MM.1S (cell line): ENCODE results near the gene FLII.

Experiments
- DNase-seq: peaks from one replicate; pipeline ENCODE4 v3.0.0-alpha.2; 2015
- H2AFZ ChIP-seq: fragments of 300-600 bp; sonication (generic); 2 replicates; pipeline ENCODE4 v1.6.0; 2016; ENCODE audit warnings: antibody characterized with exemption, low read length
- H3F3A ChIP-seq: fragments of 300-600 bp; sonication (generic); 2 replicates; pipeline ENCODE4 v1.6.1; 2016; ENCODE audit warnings: mild to moderate bottlenecking, antibody characterized with exemption, low read length, moderate library complexity, mixed read lengths; ENCODE audit not compliant: insufficient read depth
- H3K27ac ChIP-seq: fragments of 300-600 bp; sonication (generic); 2 replicates; pipeline ENCODE4 v1.5.1; 2016; ENCODE audit warnings: mild to moderate bottlenecking, low read length
- H3K27me3 ChIP-seq: fragments of 300-600 bp; sonication (generic); replicated peaks from 2 replicates; pipeline ENCODE4 v1.6.0; 2016; ENCODE audit warnings: low read length; ENCODE audit not compliant: insufficient read depth
- H3K36me3 ChIP-seq: fragments of 300-600 bp; sonication (generic); replicated peaks from 2 replicates; pipeline ENCODE4 v1.6.1; 2016; ENCODE audit warnings: mild to moderate bottlenecking, low read length, mixed read lengths; ENCODE audit not compliant: insufficient read depth
- H3K4me1 ChIP-seq: fragments of 300-600 bp; sonication (generic); 2 replicates; pipeline ENCODE4 v1.6.1; 2016; ENCODE audit warnings: low read length, mixed read lengths
- H3K4me2 ChIP-seq: fragments of 300-600 bp; sonication (generic); 2 replicates; pipeline ENCODE4 v1.6.0; 2016; ENCODE audit warnings: low read depth, low read length
- H3K4me3 ChIP-seq: fragments of 300-600 bp; sonication (generic); 2 replicates; pipeline ENCODE4 v1.5.1; 2016; ENCODE audit warnings: low read length, mixed read lengths
- H3K79me2 ChIP-seq: fragments of 300-600 bp; sonication (generic); 2 replicates; pipeline ENCODE4 v1.6.1; 2016; ENCODE audit warnings: mixed run types, low read length, mixed read lengths
- H3K9ac ChIP-seq: fragments of 300-600 bp; sonication (generic); 2 replicates; pipeline ENCODE4 v1.6.1; 2016; ENCODE audit warnings: low read length, mixed read lengths
- H3K9me2 ChIP-seq: fragments of 300-600 bp; sonication (generic); replicated peaks from 2 replicates; pipeline ENCODE4 v1.6.1; 2016; ENCODE audit warnings: mild to moderate bottlenecking, low read length, mixed read lengths; ENCODE audit not compliant: insufficient read depth
- H3K9me3 ChIP-seq: fragments of 300-600 bp; sonication (generic); replicated peaks from 2 replicates; pipeline ENCODE4 v1.6.1; 2016; ENCODE audit warnings: mild to moderate bottlenecking, low read length, mixed read lengths; ENCODE audit not compliant: insufficient read depth
- H4K20me1 ChIP-seq: fragments of 300-600 bp; sonication (generic); 2 replicates; pipeline ENCODE4 v1.6.1; 2016; ENCODE audit warnings: mild to moderate bottlenecking, low read length, moderate library complexity, mixed read lengths; ENCODE audit not compliant: insufficient read depth
- EZH2 ChIP-seq: fragments of 300-600 bp; sonication (generic); optimal IDR thresholded peaks from 2 replicates; pipeline ENCODE3; 2017; ENCODE audit warnings: low read depth, mild to moderate bottlenecking, antibody characterized with exemption, low read length, mixed read lengths
- EZH2phosphoT487 ChIP-seq: fragments of 300-600 bp; sonication (generic); IDR thresholded peaks from 2 replicates; pipeline ENCODE4 v1.6.1; 2018; ENCODE audit warnings: antibody characterized with exemption, low read length
- TF ChIP-seq, protein P1 (sequence below): fragments of 300-600 bp; sonication (generic); IDR thresholded peaks from 2 replicates; pipeline ENCODE4 v1.5.1; 2016; ENCODE audit warnings: antibody characterized with exemption, low read length, mixed read lengths

FLII gene

GRCh38 chr17:18263885-18264682, 5.5 kb upstream of the FLII start:
- Histone ChIP-seq H3F3A (peaks cover 17% of the 10 kb centered on the region; the same call in 1 of the 2 replicates), H3K27ac (no peak overlapping the region), H3K4me1 (peaks cover 10% of the 10 kb centered on the region; the same call in 1 of the 2 replicates), H3K9ac (no peak overlapping the region), H3K4me2 (no peak overlapping the region), H3K9me3 (no peaks in the 10 kb centered on the region), H3K27me3 (no peaks in the 10 kb centered on the region), H4K20me1 (no peaks in the 10 kb centered on the region), H3K9me2 (no peaks in the 10 kb centered on the region), H3K36me3 (no peaks in the 10 kb centered on the region), H3K79me2 (peaks cover 16% of the 10 kb centered on the region), H3K4me3 (no peak overlapping the region), H2AFZ (no peak overlapping the region)
- TF ChIP-seq, protein P1, sequence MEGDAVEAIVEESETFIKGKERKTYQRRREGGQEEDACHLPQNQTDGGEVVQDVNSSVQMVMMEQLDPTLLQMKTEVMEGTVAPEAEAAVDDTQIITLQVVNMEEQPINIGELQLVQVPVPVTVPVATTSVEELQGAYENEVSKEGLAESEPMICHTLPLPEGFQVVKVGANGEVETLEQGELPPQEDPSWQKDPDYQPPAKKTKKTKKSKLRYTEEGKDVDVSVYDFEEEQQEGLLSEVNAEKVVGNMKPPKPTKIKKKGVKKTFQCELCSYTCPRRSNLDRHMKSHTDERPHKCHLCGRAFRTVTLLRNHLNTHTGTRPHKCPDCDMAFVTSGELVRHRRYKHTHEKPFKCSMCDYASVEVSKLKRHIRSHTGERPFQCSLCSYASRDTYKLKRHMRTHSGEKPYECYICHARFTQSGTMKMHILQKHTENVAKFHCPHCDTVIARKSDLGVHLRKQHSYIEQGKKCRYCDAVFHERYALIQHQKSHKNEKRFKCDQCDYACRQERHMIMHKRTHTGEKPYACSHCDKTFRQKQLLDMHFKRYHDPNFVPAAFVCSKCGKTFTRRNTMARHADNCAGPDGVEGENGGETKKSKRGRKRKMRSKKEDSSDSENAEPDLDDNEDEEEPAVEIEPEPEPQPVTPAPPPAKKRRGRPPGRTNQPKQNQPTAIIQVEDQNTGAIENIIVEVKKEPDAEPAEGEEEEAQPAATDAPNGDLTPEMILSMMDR, result no peak
- TF ChIP-seq EZH2phosphoT487 (no peak), EZH2 (no peak)
- DNase-seq, result no peak

DNA sequence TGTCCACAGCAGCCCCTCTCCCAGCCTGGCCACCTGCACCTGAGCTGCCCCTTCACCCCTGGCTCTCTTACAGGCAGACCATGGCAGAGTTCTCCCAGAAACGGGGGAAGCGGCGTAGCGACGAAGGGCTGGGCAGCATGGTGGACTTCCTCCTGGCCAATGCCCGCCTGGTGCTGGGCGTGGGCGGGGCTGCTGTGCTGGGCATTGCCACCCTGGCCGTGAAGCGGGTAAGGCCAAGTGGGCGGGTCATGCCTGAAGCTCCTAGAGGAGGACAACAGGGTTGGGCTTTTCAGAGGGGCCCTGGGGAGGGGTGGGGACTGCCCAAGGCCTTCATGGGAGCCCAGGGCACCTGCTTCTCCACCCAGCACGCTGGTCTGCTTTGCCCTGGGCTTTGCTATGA, 4.1 kb upstream of the FLII start:
- Histone ChIP-seq H3K4me3 (no peak overlapping the region), H3K27ac (no peak overlapping the region), H3K9me3 (no peaks in the 10 kb centered on the region), H3K36me3 (no peaks in the 10 kb centered on the region), H3K27me3 (no peaks in the 10 kb centered on the region), H3K9ac (no peak overlapping the region), H2AFZ (no peak overlapping the region), H3K4me2 (no peak overlapping the region), H3K4me1 (peaks cover 10% of the 10 kb centered on the region; the same call in 1 of the 2 replicates), H3K9me2 (no peaks in the 10 kb centered on the region), H3K79me2 (peaks cover 23% of the 10 kb centered on the region), H4K20me1 (no peaks in the 10 kb centered on the region), H3F3A (peaks cover 25% of the 10 kb centered on the region)
- TF ChIP-seq, protein P1, result no peak
- no peak for TF ChIP-seq EZH2phosphoT487
- TF ChIP-seq EZH2, result no peak
- DNase-seq, result no peak

DNA sequence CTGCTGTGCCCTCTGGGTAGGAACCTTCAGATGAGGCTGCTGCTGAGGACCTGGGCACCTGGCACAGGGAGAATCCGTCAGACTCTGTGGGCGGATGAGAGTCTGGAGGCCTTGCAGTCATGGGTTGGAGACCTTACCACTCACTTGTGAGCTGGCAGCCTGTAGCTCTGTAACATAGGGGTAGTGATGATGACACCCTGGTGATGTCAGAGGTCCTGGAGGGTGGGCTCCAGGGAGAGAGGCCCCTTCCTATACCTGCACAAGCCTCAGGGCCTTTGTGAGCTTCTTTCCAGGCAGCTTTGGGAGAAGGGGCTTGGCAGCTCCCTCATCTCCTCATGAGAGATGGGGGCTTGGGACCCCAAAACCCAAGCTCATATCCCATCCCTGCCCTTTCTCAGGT, 3.6 kb upstream of the FLII start:
- no peak overlapping the region for H2AFZ ChIP-seq
- peaks cover 14% of the 10 kb centered on the region for H3K4me1 ChIP-seq
- H3F3A ChIP-seq, result peaks cover 29% of the 10 kb centered on the region
- H3K27ac ChIP-seq, result peak overlapping the region; percentile 72; the same call in 1 of the 2 replicates
- DNase-seq, result no peak
- H3K79me2 ChIP-seq, result peaks cover 27% of the 10 kb centered on the region
- H3K36me3 ChIP-seq, result no peaks in the 10 kb centered on the region
- H3K9me2 ChIP-seq, result no peaks in the 10 kb centered on the region
- peak overlapping the region; percentile 75; the same call in 1 of the 2 replicates for H3K9ac ChIP-seq
- H4K20me1 ChIP-seq, result peaks cover under 1% of the 10 kb centered on the region; the same call in 1 of the 2 replicates
- TF ChIP-seq EZH2phosphoT487 (no peak), EZH2 (no peak)
- TF ChIP-seq, protein P1, result no peak
- H3K4me2 ChIP-seq, result peak overlapping the region; percentile 77
- H3K27me3 ChIP-seq, result no peaks in the 10 kb centered on the region
- H3K4me3 ChIP-seq, result no peak overlapping the region
- H3K9me3 ChIP-seq, result no peaks in the 10 kb centered on the region
